AG04449 (cell line): ENCODE data around the gene TBATA.
A peak's percentile ranks its signal among the peaks of the same experiment; 100 is the strongest.

ENCODE experiments used
- CTCF ChIA-PET: fragments of 350-600 bp; formaldehyde crosslinking; extraction: SDS; loops from one replicate; lab custom pipeline; 2021; ENCODE audit warnings: antibody characterized with exemption; lab: Yijun Ruan, JAX
- POLR2A ChIA-PET: fragments of 400-600, 350-600 bp; formaldehyde crosslinking; extraction: SDS; loops from one replicate; lab custom pipeline; 2020; ENCODE audit warnings: antibody characterized with exemption, inconsistent platforms; lab: Yijun Ruan, JAX
- DNase-seq: peaks from one replicate; pipeline ENCODE4 v3.0.0-alpha.2; 2010; ENCODE audit warnings: low read depth, low spot score
- H3K4me3 ChIP-seq: 2 replicates; pipeline ENCODE4 v1.5.1; 2011; ENCODE audit warnings: low read depth, mild to moderate bottlenecking, control low read depth, low read length
- TF ChIP-seq, protein P1 (sequence below): IDR thresholded peaks from one replicate; pipeline ENCODE4 v1.5.1; 2011; ENCODE audit warnings: mild to moderate bottlenecking, moderate library complexity, low read length, control low read depth, inconsistent platforms; ENCODE audit not compliant: insufficient read depth; ENCODE audit errors: missing control alignments

The TBATA gene

GRCh38 chr10:70822076-70822820, 37.1 kb upstream of the TBATA start:
- ChIA-PET POLR2A (no interaction called here), CTCF (interaction anchor here (0.7 to 1.4 kb wide), 5 partner anchors 9 to 272 kb away, joined by 3 to 6 read pairs (median 4); no protein-coding TSS in a partner anchor)
- DNase-seq = no peak

GRCh38 chr10:70820976-70821750, 36.0 kb upstream of the TBATA start:
- DNase-seq = no peak
- ChIA-PET CTCF (interaction anchor here (1.0 to 1.4 kb wide), 2 partner anchors 8 to 62 kb away, joined by 4 to 6 read pairs; no protein-coding TSS in a partner anchor), POLR2A (no interaction called here)
- TF ChIP-seq, protein P1, sequence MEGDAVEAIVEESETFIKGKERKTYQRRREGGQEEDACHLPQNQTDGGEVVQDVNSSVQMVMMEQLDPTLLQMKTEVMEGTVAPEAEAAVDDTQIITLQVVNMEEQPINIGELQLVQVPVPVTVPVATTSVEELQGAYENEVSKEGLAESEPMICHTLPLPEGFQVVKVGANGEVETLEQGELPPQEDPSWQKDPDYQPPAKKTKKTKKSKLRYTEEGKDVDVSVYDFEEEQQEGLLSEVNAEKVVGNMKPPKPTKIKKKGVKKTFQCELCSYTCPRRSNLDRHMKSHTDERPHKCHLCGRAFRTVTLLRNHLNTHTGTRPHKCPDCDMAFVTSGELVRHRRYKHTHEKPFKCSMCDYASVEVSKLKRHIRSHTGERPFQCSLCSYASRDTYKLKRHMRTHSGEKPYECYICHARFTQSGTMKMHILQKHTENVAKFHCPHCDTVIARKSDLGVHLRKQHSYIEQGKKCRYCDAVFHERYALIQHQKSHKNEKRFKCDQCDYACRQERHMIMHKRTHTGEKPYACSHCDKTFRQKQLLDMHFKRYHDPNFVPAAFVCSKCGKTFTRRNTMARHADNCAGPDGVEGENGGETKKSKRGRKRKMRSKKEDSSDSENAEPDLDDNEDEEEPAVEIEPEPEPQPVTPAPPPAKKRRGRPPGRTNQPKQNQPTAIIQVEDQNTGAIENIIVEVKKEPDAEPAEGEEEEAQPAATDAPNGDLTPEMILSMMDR = no peak
- no peak overlapping the region for H3K4me3 ChIP-seq

More at GRCh38 chr10:70822076-70822820, 37.1 kb upstream of the TBATA start:
- H3K4me3 ChIP-seq = no peak overlapping the region
- TF ChIP-seq, protein P1 = no peak

GRCh38 chr10:70816220-70816894, 31.2 kb upstream of the TBATA start:
- ChIA-PET CTCF (interaction anchor here (0.7 to 10.2 kb wide), 21 partner anchors 10 to 392 kb away, joined by 3 to 81 read pairs (median 4); no protein-coding TSS in a partner anchor), POLR2A (interaction anchor here (1.0 to 1.7 kb wide), 4 partner anchors 11 to 264 kb away, joined by 3 to 8 read pairs (median 4); no protein-coding TSS in a partner anchor)
- peak; percentile 54 for DNase-seq
- peak overlapping the region; percentile 91 for H3K4me3 ChIP-seq
- TF ChIP-seq, protein P1 = no peak

DNA sequence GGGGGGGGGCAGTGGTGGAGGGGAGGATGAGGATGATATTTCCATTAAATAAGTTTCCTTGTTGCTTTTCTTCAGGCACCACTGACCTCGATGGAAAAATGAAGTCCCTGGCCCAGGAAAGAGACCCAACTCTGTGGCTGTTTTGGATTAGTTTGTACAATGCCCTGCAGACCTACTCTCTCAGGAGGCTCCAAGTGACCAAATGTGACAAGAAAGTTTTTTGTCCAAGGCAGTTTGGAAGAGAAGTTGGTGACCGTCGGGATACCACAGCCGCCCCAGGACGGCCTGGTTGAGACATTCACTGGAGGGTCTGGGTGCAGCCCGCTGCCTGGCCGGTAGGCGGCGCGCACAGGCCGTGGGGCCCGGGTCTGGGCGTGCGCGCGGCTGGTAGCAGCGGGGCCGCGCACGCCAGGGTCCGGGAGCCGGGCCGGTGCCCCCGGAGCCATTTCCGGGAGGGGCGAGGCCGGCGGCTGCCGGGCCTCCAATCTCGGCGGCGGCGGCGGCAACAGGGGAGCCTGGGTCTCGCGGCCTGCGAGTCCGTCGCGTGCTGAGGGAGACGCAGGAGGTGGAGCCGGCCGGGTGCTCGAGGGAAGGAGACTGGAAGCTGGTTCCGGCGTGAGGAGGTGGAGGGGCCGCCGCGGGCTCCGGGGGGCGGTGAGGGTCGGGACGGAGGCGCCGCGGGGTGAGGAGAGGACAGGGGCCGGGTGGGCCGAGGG, 30.5 kb upstream of the TBATA start, which contains the start of gene SGPL1:
Gene SGPL1, plus strand, starts transcription at position 445 of the 716 bp plus-strand sequence. CDS start 906 bp downstream, outside the sequence.
- TF ChIP-seq, protein P1 = peak; percentile 89
- peak within 1 kb of the TSS; percentile 91 for H3K4me3 ChIP-seq
- no peak for DNase-seq
- POLR2A ChIA-PET = interaction anchor here (1.2 to 1.7 kb wide), 3 partner anchors 17 to 264 kb away, joined by 3 to 8 read pairs (median 6); no protein-coding TSS in a partner anchor
- CTCF ChIA-PET = interaction anchor here (0.7 to 10.2 kb wide), 18 partner anchors 9 to 265 kb away, joined by 3 to 81 read pairs (median 4); no protein-coding TSS in a partner anchor

DNA sequence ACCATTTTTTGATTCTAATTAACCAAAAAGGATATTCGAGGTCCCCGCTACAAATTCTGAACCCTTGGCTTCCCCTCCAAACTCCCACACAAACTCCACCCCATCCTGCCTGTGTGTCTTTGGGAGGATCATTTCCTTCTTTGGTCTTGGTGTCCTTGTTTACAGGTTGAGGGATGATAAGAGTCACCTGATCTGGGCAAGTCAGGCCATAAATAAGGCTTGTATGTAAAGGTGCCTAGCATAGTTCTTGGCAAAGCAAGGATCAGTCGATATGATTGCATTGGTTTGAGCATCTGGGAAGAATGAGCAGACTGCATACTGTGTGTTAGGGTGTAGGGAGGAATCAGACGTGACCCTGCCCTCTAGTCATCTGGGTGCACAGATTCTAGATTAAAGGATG, 28.9 kb upstream of the TBATA start:
- ChIA-PET POLR2A (no interaction called here), CTCF (interaction anchor here (0.9 to 10.2 kb wide), 11 partner anchors 8 to 264 kb away, joined by 3 to 81 read pairs (median 4); no protein-coding TSS in a partner anchor)
- no peak for DNase-seq
- H3K4me3 ChIP-seq = no peak overlapping the region
- TF ChIP-seq, protein P1 = no peak
